ENCODE results near the gene CALR3.
"Not testable (repeated sequence)": the region's sequence is repeated elsewhere in the genome, so short reads cannot be mapped to it uniquely, and the experiment has no call there.

CALR3 gene, protein sequence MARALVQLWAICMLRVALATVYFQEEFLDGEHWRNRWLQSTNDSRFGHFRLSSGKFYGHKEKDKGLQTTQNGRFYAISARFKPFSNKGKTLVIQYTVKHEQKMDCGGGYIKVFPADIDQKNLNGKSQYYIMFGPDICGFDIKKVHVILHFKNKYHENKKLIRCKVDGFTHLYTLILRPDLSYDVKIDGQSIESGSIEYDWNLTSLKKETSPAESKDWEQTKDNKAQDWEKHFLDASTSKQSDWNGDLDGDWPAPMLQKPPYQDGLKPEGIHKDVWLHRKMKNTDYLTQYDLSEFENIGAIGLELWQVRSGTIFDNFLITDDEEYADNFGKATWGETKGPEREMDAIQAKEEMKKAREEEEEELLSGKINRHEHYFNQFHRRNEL

DNA sequence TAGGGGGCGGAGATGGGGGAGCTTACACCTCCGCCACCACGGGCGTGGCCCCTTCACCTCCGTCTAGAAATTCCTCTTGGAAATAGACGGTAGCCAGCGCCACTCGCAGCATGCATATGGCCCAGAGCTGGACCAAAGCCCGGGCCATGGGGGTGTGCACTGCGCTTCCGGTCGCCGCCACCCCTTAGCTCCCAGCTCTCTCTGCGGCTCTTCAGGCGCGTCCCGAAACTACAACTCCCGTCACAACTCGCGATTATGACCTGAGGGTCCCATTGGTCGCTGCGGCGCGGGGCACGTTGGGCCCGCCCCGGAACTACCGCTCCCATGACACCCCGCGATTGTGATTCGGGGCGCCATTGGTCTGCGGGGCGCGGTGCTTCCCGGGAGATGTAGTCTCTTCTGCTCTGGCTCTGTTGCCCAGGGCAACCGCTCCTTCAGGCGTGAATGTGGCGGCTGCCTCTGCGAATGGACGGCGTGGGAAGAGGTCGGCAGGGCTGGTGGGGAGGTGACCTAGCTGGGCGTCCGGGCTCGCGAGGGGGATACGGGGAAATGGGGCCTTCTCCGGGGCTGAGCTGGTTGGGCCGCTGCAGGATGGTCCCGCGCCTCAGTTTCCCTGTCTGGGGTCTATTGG lies at the start of gene CALR3, which contains the start of gene C19orf44:
CALR3 (minus strand) TSS at position 186 of the 631 bp plus-strand sequence; CDS start at position 148, 38 bp downstream.
C19orf44 (plus strand) TSS at position 413 of the 631 bp plus-strand sequence. CDS start 4,399 bp downstream, outside the sequence.
- peak; percentile 99 for DNase-seq (ENCODE audit: low spot score)

DNA sequence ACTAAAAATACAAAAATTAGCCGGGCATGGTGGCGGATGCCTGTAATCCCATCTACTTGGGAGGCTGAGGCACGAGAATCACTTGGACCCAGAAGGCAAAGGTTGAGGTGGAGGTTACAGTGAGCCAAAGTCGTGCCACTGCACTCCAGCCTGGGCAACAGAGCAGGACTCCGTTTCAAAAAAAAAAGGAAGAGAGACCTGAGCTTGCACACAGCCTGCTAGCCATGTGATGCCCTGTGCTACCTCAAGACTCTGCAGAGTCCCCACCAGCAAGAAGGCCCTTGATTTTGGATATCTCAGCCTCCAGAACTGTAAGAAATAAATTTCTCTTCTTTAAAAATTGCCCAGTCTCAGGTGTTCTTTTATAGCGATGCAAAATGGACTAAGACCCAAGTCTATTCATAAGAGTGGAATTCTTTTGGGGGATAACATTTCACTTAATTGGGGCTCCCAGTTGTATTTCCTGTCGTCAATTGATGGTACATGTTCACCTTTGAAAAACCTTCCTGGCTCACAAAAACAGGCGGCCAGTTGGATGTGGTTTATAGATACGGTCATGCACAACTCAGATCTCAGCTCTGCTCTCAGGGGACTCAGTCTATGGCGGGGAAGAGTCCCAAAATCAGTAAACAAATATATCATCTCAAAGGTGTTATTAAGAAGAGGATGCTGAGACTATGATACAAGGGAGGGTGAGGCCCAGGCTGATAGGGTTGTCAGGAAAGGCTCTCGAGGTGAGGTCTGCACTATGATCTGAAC lies 48.7 kb upstream of the CALR3 start:
- no peak for DNase-seq (ENCODE audit: low spot score)

DNA sequence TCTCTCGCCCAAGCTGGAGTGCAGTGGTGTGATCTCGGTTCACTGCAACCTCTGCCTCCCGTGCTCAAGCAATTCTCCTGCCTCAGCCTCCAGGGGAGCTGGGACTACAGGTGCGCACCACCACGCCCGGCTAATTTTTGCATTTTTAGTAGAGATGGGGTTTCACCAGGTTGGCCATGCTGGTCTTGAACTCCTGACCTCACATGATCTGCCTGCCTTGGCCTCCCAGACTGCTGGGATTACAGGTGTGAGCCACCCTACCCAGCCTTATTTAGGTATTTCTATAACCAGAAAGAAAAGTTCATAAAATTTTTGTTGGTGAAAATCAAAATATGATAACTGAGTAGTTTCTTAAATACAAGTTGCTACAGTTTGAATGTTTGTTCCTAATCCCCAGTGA lies 47.8 kb upstream of the CALR3 start:
- DNase-seq (ENCODE audit: low spot score), result not testable (repeated sequence)

DNA sequence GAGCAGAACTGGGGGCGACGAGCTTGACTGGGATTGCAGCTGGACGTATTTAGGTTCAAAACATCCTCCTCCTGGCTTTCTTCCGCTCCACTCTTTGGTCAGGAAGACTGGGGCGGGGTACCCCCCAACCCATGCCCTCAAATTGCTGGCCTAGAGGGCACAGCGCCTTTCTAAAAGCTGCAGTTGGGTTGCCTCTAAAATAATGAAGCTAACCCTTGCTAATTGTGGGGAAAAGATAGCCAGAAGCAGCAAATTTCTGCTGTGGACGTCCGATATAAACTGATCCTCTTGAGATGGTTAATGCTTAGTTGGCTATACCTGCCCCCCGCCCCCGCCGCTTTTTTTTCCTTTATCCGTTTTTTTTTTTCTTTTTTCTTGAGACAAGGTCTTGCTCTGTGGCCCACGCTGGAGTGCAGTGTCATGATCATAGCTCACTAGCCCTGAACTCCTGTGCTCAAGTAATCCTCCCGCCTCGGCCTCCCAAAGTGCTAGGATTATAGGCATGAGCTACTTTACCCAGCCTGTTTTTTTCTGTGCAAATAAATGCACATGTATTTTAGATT lies 47.0 kb upstream of the CALR3 start:
- DNase-seq (ENCODE audit: low spot score), result no peak

DNA sequence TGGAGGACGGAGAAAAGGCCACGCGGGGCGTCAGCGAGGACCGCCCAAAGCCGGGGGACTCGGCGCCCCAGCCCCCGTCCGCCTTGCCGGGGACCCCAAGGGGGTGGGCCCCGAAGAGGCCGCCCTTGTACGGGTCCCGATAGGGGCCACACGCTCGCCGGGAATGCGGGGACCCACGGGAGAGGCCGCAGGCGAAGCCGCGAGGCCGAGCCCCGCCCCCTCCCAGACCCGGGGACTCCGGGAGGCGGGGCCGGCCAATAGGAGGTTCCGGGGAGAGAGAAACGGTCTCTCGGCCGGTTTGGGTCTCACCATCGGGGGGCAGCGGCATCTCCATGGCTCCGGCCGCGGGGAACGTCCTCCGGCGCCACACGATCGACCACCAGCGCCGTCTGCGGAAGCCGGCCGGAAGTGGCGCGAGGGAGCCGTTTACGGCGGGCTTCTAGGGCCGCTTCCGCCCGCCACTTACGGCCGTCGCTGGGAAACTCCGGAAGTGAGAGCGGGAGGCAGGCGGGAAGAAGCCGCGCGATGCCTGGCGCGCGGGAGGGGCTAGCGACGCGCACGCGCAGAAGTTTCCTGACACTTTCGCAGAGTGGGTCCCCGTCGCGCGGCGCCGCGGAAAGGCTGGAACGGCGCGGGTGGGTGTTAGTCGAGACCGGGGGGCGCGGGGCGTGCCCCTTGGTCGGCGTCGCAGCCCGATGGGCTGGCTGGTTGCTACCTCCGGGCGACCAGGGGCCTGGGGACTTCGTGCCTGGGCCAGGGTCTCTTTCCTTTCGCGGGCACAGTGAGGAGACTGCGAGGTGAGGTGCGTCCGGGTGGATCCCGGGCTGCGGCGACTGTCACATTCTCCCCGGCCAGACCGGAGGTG lies 46.3 kb upstream of the CALR3 start, which contains the start of gene CHERP:
CHERP (minus strand) TSS at position 393 of the 865 bp plus-strand sequence; CDS start at position 334, 59 bp downstream.
- DNase-seq (ENCODE audit: low spot score), result peak; percentile 92

DNA sequence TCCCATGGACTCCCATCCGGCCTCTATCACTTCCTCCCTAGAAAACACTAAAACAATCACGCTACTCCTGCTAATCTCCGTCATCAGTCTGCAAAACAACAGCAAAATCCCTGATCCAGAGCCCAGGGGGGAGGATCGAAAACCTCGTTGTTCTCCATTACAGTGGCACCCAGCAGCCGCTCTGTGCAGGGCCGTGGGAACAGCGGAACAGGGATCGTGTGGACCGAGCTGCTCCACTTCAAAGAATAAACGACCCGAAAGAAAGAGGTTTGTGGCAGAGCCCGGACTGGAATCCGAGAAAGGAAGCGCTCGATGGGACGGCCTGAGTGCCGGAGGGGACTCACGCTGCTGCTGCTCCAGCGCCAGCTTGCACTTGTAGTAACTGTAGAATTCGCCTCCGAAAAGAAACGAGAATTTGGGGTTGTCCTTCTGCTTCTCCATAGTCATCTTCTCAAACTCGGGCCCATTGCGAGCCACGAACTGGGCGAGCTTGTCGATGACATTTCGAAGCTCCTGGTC lies 45.6 kb upstream of the CALR3 start:
- DNase-seq (ENCODE audit: low spot score), result no peak

DNA sequence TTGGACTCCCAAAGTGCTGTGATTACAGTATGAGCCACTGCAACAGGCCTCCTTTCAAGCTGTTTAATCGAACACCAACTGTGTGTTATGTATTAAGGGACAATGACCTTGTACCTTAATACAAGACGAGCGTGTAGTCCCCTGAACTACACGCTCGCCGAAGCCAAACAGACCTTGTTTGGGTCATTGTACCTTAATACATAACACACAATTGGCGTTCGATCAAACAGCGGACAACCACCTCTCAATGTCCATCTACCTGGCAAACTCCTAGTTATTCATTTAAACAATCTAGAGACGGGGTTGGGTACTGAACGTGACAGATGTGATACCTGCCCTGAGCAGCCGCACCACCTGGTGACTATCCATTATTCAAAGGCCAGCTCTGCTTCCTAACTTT lies 45.0 kb upstream of the CALR3 start:
- no peak for DNase-seq (ENCODE audit: low spot score)

DNA sequence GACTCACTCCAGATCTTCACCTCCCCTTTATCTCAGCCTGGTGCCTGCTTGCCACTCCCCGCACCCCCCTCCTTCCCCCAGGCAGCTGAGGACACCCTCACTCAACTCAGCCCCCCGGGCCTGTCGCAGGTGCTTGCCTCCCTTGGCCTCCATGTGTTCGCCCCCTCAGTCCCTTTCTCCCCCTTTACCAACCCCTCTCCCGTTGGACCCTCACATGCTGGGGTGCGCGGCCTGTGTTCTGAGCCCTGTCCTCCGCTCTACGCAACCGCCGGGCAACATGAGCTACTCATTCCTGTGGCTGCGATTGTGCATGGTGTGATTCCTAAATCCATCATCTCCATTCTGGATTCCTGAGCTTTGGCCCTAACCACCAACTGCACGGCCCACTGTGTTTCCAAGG lies 41.1 kb upstream of the CALR3 start:
- no peak for DNase-seq (ENCODE audit: low spot score)

DNA sequence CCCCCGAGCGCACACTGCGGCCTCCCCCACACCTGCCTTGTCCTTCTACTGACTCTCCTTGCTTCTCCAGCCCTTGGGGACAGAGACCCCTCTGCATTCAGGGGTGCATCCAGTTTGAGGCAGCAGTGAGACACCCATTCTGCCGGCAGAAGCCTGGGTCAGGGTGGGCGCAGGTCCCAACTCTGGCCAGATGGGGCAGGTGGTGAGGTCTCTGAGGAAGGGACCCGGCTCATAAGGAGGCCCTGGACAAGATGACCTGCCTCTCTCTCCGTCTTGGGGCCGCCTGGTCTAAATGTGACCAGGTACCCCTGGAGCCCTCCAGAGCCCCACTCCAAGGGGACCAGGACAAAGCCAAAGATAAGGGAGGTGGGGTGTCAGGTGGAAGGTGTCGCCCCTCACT lies 40.2 kb upstream of the CALR3 start:
- DNase-seq (ENCODE audit: low spot score), result no peak

DNA sequence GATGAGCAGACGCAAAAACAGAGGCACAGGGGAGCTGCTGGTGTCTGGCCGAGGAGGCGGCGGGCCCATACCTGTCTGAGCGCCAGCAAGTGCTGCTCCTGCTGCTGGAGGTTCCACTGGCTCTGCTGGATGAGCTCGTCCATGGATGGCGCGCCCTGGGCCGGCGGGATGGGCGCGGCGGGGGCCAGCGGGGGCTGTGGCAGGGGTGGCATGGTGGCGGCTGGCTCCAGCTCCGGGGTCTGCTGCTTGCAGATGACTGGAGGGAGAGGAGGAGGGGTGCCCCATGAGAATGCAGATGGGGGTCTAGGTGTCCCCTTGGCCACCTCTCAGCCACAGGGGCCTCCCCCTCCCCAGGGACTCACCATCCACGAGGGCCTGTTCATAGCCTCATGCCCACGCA lies 39.4 kb upstream of the CALR3 start:
- no peak for DNase-seq (ENCODE audit: low spot score)

DNA sequence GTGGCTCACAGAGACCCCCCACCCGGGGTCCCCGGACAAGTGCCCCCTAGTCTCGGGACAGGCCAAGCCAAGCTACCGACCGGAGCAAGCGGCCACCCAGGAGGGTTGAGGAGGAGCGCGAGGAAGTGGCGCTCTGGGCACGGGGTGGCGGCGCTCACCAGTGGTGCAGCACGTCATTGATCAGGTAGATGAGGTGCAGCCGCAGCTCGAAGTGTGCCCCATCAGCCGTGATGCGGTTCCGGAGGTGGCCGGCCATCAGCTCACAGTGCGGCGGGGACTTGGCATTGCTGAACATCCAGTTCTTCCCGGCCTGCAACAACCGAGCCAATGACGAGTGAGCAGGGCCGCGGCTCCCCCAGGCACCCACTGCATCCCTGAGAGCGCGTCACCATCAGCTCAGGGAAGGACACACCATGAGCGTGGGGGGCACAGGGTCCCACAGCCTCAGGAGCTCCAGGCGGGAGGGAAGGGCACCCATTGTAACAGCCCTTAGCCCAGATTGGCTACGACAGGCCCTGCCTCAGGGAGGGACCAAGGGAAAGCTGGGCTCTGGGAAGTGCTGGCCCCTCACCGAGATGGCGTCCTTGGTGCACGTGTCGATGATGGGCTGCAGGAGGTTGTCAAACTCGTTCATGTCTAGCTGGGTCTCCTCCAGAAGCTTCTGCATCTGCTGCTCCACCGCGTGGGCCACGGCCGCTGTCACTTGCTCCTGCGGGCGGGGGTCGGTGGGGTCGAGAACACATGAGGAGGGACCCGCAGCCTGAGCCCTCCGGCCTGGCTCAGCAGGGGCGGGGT lies 36.7 kb upstream of the CALR3 start:
- DNase-seq (ENCODE audit: low spot score), result no peak

DNA sequence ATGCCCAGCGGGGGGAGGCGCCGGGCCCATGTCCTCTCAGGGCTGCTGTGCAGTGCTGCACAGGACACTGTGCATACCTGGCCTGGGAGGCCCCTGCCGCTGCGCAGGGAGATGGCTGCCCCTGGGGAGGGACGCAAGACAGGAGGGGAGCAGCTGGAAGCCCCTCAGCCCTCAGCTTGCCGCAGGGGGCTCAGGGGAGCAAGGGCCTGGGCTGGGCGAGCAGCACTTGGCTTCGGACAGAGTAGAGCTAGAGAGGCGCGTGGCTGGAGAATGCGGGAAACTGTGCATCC lies 35.4 kb upstream of the CALR3 start:
- no peak for DNase-seq (ENCODE audit: low spot score)

DNA sequence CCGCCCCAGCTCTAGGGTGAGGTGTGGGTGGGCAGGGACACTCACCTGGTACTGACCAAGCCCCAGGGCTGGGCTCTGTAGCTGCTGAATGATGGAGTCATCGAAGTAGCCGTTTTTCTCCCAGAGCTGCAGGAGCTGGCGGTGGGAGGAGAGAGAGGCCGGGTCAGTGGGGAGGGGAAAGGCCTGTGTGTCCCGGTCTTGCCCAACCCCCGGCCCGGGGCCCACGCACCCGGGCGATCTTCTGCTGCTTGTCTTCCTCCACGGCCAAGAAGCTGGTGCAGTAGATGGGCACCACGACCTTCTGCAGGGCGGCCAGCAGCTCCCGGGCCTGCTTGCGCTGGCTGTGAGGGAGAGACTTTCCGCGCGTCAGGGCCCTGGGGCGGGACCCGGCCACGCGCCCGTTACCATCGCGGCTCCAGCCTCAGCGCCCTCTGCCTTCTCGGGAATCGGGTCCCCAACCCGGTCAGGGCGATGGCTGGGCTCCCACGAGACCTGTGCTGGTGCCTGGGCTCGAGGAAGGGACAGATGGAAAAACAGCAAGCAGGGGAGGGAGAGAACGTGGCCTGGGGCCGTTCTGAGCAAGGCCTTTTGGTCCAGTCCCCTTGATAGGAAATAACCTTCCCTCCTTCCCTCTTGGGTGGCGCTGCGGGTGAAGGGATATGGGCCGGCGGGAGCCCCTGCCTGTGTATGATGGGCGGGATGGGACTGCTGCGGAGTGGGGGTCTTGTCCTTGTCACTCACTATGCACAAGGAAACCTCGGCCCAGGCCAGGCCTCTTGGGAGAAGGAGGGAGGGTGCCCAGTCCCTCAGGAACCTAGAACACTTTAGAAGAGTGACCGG lies 34.8 kb upstream of the CALR3 start:
- DNase-seq (ENCODE audit: low spot score), result no peak

DNA sequence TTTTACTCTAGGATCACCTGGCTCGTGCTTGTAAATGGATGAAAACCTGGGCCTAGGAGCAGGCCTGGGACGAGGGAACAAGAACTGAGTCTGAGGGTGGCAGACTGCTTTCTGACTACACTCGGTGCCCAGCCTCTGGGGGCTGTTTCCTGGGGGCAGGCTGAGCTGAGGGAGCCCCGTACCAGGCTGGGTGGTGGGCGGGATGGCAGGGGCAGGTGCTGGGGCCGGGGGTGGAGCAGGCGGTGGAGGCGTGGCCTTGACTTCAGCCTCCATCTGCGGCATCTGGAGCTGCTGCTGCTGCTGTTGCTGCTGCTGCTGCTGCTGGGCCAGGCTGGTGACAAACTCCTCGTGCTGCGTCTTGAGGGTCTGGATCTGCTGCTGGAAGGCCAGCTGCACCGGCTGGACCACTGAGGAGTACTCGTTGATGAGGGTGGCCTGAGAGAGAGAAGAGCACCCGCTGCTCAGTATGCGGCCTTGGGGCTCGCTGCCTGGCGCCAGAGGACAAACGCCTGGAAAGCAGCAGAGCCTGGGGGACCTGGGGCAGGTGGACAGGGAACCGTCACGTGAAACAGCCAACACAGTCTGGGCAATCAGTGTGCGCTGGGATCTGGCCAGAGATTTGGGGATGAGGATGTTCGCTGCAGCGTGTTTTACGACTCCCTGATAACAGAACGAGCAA lies 33.6 kb upstream of the CALR3 start:
- DNase-seq (ENCODE audit: low spot score), result no peak

DNA sequence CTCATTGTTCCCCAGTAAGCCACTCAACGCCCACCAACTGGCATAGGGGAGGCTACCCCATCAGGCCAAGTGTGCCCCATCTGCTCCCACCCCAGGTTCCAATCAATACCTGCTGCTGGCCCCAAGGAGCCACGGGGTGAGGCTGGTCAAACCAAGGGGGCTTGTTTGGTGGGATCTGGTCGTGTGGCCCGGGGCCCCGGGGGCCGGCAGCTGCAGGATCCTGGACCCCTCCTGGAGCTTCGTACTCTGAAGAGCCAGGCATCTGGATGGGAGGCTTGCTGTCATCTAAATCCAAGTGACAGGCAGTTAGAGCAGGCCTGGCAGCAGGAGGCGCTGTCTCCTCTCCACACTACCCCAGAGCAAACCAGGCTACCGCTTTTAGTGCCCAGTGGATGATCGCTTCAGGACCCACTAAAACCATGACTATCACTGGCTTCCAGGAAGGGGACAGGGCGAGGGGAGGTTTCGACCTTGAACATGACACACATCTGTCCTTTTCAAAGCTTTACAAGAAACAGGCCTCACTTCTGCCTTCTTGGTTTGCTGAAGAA lies 32.1 kb upstream of the CALR3 start:
- DNase-seq (ENCODE audit: low spot score), result peak; percentile 40

DNA sequence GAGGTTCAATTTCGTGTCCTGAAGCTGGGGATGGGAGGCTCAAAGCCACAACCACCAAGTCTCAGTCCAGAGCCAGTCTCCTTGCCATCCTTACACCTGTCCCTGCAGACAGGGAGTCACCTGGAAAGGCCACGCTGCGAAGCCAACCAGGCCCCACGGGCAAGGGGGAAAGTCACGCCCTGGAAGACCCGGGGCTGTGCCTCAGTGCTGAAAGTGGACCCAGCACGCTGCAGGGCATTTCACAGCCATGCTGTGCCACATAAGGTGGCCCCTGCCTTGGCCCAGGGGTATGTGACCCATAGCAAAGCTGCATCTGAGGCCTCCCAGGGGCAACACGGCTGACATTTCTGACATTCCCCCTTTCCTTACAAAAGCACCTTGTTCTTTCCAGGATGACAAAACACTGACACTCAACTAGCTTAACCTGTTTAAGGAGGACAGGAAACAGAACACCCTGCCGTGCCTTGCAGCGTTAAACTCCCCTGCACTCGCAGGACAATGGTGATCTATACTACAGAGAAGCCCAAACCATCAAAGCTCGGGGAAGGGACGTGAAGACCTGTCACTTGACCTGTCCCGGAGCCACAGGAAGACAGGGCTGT lies 31.5 kb upstream of the CALR3 start:
- DNase-seq (ENCODE audit: low spot score), result no peak

DNA sequence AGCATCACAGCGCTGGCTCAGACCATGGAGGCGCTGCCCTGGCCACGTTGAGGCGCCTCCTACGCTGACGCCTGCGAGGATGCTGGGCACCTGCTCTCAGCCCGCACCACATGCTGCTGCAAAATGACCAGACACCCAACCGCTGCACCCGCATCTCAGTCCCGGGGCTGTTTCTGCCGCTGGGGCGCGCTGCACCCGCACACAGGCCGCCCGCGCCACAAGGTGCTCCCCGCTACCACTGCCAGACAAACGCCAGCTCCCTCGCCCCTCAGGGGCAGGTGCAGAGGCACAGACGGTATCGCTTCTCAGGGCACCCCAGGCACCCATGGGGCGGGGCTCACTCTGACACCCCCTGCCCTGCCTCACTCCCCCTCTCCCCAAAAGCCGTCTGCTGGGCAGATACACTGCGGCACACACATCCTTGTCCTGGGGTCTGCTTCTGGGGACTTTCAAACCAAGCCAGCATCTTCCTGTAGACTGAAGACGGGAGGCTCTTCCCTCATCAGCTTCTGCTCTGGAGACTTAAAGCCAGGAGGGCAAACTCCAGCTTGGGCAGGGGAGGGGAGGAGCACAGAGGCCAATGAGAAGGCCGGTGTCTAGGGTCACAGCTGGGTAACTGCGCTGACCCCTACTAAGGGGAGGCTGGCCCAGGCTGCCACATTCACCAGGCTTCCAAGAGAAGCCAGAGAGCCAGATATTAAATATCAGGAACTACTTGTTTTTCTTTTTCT lies 29.9 kb upstream of the CALR3 start:
- no peak for DNase-seq (ENCODE audit: low spot score)
